ENCODE measurements around the gene FRY.

The FRY gene

DNA sequence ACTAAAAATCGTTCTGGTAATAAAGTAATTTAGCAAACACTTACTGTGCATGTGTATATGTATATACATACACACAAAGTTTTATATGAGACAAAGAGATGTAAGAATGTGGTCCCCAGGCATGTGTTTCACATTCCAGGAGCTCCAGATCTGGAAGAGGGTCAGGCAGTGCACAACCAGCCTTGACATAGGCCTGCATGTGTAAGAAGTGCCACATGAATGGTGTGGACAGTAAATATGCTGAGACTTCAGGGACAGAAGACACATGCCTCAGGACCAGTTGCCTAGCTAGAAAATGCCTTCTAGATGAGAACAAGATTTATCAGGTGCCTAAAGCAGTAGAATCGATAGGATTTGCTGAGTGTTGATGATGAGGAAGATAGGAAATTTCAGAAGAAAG is 76.4 kb downstream of the FRY start:
- TF ChIP-seq SNAI2 (CRISPR knock-in tag; IDR thresholded peaks at IDR 0.05): no peak
- no peak for TF ChIP-seq ZNF70 (CRISPR knock-in tag; IDR thresholded peaks at IDR 0.05)
- TF ChIP-seq, protein P1, sequence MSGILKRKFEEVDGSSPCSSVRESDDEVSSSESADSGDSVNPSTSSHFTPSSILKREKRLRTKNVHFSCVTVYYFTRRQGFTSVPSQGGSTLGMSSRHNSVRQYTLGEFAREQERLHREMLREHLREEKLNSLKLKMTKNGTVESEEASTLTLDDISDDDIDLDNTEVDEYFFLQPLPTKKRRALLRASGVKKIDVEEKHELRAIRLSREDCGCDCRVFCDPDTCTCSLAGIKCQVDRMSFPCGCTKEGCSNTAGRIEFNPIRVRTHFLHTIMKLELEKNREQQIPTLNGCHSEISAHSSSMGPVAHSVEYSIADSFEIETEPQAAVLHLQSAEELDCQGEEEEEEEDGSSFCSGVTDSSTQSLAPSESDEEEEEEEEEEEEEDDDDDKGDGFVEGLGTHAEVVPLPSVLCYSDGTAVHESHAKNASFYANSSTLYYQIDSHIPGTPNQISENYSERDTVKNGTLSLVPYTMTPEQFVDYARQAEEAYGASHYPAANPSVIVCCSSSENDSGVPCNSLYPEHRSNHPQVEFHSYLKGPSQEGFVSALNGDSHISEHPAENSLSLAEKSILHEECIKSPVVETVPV (CRISPR knock-in tag; IDR thresholded peaks at IDR 0.05): no peak
- no peak for TF ChIP-seq ISL1 (CRISPR knock-in tag; IDR thresholded peaks at IDR 0.05)
- no peak for TF ChIP-seq GLIS3 (CRISPR knock-in tag; IDR thresholded peaks at IDR 0.05)
- TF ChIP-seq TOX (CRISPR knock-in tag; IDR thresholded peaks at IDR 0.05; ENCODE audit: borderline replicate concordance): no peak
- no peak for TF ChIP-seq OSR1 (CRISPR knock-in tag; IDR thresholded peaks at IDR 0.05)
- TF ChIP-seq, protein P2, sequence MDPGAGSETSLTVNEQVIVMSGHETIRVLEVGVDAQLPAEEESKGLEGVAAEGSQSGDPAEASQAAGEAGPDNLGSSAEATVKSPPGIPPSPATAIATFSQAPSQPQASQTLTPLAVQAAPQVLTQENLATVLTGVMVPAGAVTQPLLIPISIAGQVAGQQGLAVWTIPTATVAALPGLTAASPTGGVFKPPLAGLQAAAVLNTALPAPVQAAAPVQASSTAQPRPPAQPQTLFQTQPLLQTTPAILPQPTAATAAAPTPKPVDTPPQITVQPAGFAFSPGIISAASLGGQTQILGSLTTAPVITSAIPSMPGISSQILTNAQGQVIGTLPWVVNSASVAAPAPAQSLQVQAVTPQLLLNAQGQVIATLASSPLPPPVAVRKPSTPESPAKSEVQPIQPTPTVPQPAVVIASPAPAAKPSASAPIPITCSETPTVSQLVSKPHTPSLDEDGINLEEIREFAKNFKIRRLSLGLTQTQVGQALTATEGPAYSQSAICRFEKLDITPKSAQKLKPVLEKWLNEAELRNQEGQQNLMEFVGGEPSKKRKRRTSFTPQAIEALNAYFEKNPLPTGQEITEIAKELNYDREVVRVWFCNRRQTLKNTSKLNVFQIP (CRISPR knock-in tag; IDR thresholded peaks at IDR 0.05; ENCODE audit: borderline replicate concordance, low read depth): no peak
- TF ChIP-seq BACH2 (CRISPR knock-in tag; IDR thresholded peaks at IDR 0.05; ENCODE audit: borderline replicate concordance): no peak
- no peak for ATAC-seq

DNA sequence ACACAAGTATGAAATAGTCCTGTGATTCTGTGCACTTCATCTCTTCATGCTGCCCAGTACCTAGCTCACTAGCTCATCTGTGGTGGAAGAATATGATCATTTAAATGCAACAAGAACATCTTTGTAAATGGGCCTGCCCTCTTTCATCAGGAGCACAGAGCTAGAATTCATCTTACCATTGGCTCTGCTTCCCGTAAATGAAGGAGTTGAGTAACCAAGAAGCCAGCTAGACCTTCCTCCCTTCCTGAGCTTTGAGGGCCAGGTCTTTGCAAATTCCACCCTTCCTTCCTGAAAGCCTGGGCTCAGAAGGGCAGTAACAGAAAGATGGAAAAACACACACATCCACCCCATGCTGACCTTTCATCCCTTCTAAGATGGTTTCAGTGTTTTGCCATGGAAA is 82.0 kb downstream of the FRY start:
- TF ChIP-seq ZNF8 (CRISPR knock-in tag; IDR thresholded peaks at IDR 0.05): no peak
- TF ChIP-seq ZNF70 (CRISPR knock-in tag; IDR thresholded peaks at IDR 0.05): no peak
- TF ChIP-seq, protein P2 (CRISPR knock-in tag; IDR thresholded peaks at IDR 0.05; ENCODE audit: borderline replicate concordance, low read depth): no peak
- TF ChIP-seq, protein P1 (CRISPR knock-in tag; IDR thresholded peaks at IDR 0.05): no peak
- TF ChIP-seq ESRRG (CRISPR knock-in tag; IDR thresholded peaks at IDR 0.05): no peak
- TF ChIP-seq ZFP30 (CRISPR knock-in tag; IDR thresholded peaks at IDR 0.05): no peak
- no peak for TF ChIP-seq ARNTL (CRISPR knock-in tag; IDR thresholded peaks at IDR 0.05; ENCODE audit: borderline replicate concordance, low read depth)
- TF ChIP-seq, protein P3, sequence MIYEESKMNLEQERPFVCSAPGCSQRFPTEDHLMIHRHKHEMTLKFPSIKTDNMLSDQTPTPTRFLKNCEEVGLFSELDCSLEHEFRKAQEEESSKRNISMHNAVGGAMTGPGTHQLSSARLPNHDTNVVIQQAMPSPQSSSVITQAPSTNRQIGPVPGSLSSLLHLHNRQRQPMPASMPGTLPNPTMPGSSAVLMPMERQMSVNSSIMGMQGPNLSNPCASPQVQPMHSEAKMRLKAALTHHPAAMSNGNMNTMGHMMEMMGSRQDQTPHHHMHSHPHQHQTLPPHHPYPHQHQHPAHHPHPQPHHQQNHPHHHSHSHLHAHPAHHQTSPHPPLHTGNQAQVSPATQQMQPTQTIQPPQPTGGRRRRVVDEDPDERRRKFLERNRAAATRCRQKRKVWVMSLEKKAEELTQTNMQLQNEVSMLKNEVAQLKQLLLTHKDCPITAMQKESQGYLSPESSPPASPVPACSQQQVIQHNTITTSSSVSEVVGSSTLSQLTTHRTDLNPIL (CRISPR knock-in tag; IDR thresholded peaks at IDR 0.05; ENCODE audit: low read depth): no peak
- TF ChIP-seq BACH2 (CRISPR knock-in tag; IDR thresholded peaks at IDR 0.05; ENCODE audit: borderline replicate concordance): no peak
- no peak for TF ChIP-seq ZFP3 (CRISPR knock-in tag; IDR thresholded peaks at IDR 0.05)
- TF ChIP-seq ZNF565 (CRISPR knock-in tag; conservative IDR thresholded peaks at IDR 0.05; ENCODE audit: low read depth): no peak
- TF ChIP-seq, protein P4, sequence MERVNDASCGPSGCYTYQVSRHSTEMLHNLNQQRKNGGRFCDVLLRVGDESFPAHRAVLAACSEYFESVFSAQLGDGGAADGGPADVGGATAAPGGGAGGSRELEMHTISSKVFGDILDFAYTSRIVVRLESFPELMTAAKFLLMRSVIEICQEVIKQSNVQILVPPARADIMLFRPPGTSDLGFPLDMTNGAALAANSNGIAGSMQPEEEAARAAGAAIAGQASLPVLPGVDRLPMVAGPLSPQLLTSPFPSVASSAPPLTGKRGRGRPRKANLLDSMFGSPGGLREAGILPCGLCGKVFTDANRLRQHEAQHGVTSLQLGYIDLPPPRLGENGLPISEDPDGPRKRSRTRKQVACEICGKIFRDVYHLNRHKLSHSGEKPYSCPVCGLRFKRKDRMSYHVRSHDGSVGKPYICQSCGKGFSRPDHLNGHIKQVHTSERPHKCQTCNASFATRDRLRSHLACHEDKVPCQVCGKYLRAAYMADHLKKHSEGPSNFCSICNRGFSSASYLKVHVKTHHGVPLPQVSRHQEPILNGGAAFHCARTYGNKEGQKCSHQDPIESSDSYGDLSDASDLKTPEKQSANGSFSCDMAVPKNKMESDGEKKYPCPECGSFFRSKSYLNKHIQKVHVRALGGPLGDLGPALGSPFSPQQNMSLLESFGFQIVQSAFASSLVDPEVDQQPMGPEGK (CRISPR knock-in tag; IDR thresholded peaks at IDR 0.05; ENCODE audit: borderline replicate concordance): no peak
- TF ChIP-seq SNAI2 (CRISPR knock-in tag; IDR thresholded peaks at IDR 0.05): no peak
- no peak for TF ChIP-seq TCF4 (CRISPR knock-in tag; IDR thresholded peaks at IDR 0.05; ENCODE audit: borderline replicate concordance)
- no peak for TF ChIP-seq GLIS3 (CRISPR knock-in tag; IDR thresholded peaks at IDR 0.05)
- no peak for TF ChIP-seq RARB (CRISPR knock-in tag; IDR thresholded peaks at IDR 0.05)
- no peak for TF ChIP-seq TOX (CRISPR knock-in tag; IDR thresholded peaks at IDR 0.05; ENCODE audit: borderline replicate concordance)
- TF ChIP-seq PPARA (CRISPR knock-in tag; IDR thresholded peaks at IDR 0.05; ENCODE audit: borderline replicate concordance): no peak
- no peak for TF ChIP-seq CSDC2 (CRISPR knock-in tag; IDR thresholded peaks at IDR 0.05)
- TF ChIP-seq OSR1 (CRISPR knock-in tag; IDR thresholded peaks at IDR 0.05): no peak
- ATAC-seq: no peak

Measured in SK-N-SH treated with all-trans-retinoic acid at 6 μM for 48 hours (cell line).